ENCODE data around the gene PSEN2. TPM values are rescaled to one million over a fixed set of nuclear protein-coding genes. Genes with fewer than 3 reads are reported as not detected.

Gene PSEN2
- total and polyA plus RNA-seq, 2 experiments from 2014 or later: 12.9 to 14.3 TPM

DNA sequence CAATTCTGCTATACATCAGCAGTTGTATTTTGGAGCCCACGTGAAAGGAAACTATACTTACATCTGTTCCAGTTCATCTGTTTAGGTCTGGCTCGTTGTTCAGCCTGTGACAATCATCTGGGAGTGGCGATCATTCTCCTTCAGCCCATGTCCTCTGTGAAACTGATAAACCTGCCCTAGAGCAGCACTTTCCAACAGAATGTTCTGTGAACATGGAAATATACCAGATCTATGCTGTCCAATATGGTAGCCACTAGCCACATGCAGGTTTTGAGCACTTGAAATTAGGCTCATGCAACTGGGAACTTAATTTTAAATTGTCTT, 45.2 kb downstream of the PSEN2 start:
- Histone ChIP-seq H3K4me1 (ENCODE audit: insufficient read depth) (no peaks in the 10 kb centered on the region), H3K27ac (no peak overlapping the region), H2AFZ (no peak overlapping the region), H3K79me2 (no peaks in the 10 kb centered on the region), H3K9me3 (ENCODE audit: low read depth) (no peaks in the 10 kb centered on the region), H3K4me2 (no peak overlapping the region), H3K9me2 (replicated peaks; ENCODE audit: insufficient read depth) (no peaks in the 10 kb centered on the region), H3K27me3 (no peaks in the 10 kb centered on the region), H4K20me1 (ENCODE audit: insufficient read depth, poor library complexity, severe bottlenecking) (no peaks in the 10 kb centered on the region), H3K36me3 (replicated peaks; ENCODE audit: insufficient read depth, low read depth) (no peaks in the 10 kb centered on the region), H3K4me3 (no peak overlapping the region)
- TF ChIP-seq EZH2 (IDR thresholded peaks at IDR 0.05; ENCODE audit: borderline replicate concordance): no peak
- TF ChIP-seq, protein P1, sequence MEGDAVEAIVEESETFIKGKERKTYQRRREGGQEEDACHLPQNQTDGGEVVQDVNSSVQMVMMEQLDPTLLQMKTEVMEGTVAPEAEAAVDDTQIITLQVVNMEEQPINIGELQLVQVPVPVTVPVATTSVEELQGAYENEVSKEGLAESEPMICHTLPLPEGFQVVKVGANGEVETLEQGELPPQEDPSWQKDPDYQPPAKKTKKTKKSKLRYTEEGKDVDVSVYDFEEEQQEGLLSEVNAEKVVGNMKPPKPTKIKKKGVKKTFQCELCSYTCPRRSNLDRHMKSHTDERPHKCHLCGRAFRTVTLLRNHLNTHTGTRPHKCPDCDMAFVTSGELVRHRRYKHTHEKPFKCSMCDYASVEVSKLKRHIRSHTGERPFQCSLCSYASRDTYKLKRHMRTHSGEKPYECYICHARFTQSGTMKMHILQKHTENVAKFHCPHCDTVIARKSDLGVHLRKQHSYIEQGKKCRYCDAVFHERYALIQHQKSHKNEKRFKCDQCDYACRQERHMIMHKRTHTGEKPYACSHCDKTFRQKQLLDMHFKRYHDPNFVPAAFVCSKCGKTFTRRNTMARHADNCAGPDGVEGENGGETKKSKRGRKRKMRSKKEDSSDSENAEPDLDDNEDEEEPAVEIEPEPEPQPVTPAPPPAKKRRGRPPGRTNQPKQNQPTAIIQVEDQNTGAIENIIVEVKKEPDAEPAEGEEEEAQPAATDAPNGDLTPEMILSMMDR (IDR thresholded peaks at IDR 0.05; ENCODE audit: poor library complexity): no peak
- TF ChIP-seq EZH2phosphoT487 (IDR thresholded peaks at IDR 0.05; ENCODE audit: low read depth, severe bottlenecking, unreplicated experiment): no peak
- no peak for DNase-seq (ENCODE audit: low spot score)
- WGBS (ENCODE audit: low lambda C conversion rate, missing lambda C conversion rate): 84% methylated on average over 3 of the region's 3 CpGs

DNA sequence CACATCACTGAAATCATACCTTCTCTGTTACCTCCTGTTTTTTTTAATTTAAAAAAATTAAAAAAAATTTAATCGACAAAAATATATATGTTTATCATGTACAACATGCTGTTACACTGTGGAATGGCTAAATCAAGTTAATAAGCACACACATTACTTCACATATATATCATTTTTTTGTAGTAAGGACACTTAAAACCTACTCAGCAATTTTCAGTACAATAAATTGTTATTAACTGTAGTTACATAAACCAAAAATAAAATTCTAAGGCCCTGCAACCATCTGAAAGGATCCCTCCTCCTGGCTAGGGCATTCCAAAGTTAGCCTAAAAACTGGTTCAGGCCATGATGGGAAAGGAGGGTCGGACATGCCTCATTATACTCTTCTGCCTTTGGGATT, 46.1 kb downstream of the PSEN2 start:
- no peak for TF ChIP-seq EZH2 (IDR thresholded peaks at IDR 0.05; ENCODE audit: borderline replicate concordance)
- TF ChIP-seq EZH2phosphoT487 (IDR thresholded peaks at IDR 0.05; ENCODE audit: low read depth, severe bottlenecking, unreplicated experiment): no peak
- TF ChIP-seq, protein P1 (IDR thresholded peaks at IDR 0.05; ENCODE audit: poor library complexity): no peak
- Histone ChIP-seq H3K36me3 (replicated peaks; ENCODE audit: insufficient read depth, low read depth) (no peaks in the 10 kb centered on the region), H3K27ac (no peak overlapping the region), H2AFZ (no peak overlapping the region), H4K20me1 (ENCODE audit: insufficient read depth, poor library complexity, severe bottlenecking) (no peaks in the 10 kb centered on the region), H3K4me1 (ENCODE audit: insufficient read depth) (no peaks in the 10 kb centered on the region), H3K27me3 (no peaks in the 10 kb centered on the region), H3K9me2 (replicated peaks; ENCODE audit: insufficient read depth) (no peaks in the 10 kb centered on the region), H3K4me3 (no peak overlapping the region), H3K4me2 (no peak overlapping the region), H3K9me3 (ENCODE audit: low read depth) (no peaks in the 10 kb centered on the region), H3K79me2 (no peaks in the 10 kb centered on the region)
- DNase-seq (ENCODE audit: low spot score): no peak
- WGBS (ENCODE audit: low lambda C conversion rate, missing lambda C conversion rate): 96% methylated on average over 2 of the region's 2 CpGs

DNA sequence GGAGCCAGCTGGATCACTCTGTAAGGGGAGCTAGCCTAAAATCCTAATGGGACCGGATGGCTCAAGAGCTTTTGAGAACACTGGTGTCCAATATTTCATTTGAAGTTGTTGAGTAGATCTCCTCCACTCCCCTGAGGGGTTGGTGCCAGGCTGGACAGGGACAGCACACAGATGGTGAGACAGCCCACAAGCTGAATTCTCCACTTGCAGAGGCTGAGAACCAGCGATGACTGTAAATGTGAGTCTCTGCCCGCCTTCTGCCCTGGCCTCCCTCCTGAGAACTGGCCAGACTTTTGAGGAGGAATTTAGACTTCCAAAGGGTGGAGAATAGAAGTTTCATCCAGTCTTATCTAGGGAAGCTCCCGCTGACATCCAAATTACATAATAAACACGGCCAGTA, 49.2 kb downstream of the PSEN2 start:
- Histone ChIP-seq H3K4me1 (ENCODE audit: insufficient read depth) (no peaks in the 10 kb centered on the region), H3K27me3 (no peaks in the 10 kb centered on the region), H3K9me3 (ENCODE audit: low read depth) (no peaks in the 10 kb centered on the region), H3K79me2 (no peaks in the 10 kb centered on the region), H3K36me3 (replicated peaks; ENCODE audit: insufficient read depth, low read depth) (no peaks in the 10 kb centered on the region), H2AFZ (no peak overlapping the region), H3K27ac (no peak overlapping the region), H3K9me2 (replicated peaks; ENCODE audit: insufficient read depth) (no peaks in the 10 kb centered on the region), H3K4me3 (no peak overlapping the region), H3K4me2 (no peak overlapping the region), H4K20me1 (ENCODE audit: insufficient read depth, poor library complexity, severe bottlenecking) (no peaks in the 10 kb centered on the region)
- no peak for TF ChIP-seq EZH2phosphoT487 (IDR thresholded peaks at IDR 0.05; ENCODE audit: low read depth, severe bottlenecking, unreplicated experiment)
- TF ChIP-seq, protein P1 (IDR thresholded peaks at IDR 0.05; ENCODE audit: poor library complexity): no peak
- no peak for TF ChIP-seq EZH2 (IDR thresholded peaks at IDR 0.05; ENCODE audit: borderline replicate concordance)
- no peak for DNase-seq (ENCODE audit: low spot score)
- WGBS (ENCODE audit: low lambda C conversion rate, missing lambda C conversion rate): 89% methylated on average over 5 of the region's 5 CpGs

GRCh38 chr1:226919995-226920394, 49.6 kb downstream of the PSEN2 start:
- Histone ChIP-seq H3K36me3 (replicated peaks; ENCODE audit: insufficient read depth, low read depth) (no peaks in the 10 kb centered on the region), H3K4me1 (ENCODE audit: insufficient read depth) (no peaks in the 10 kb centered on the region), H3K4me2 (no peak overlapping the region), H3K27me3 (no peaks in the 10 kb centered on the region), H3K9me3 (ENCODE audit: low read depth) (no peaks in the 10 kb centered on the region), H3K4me3 (no peak overlapping the region), H3K9me2 (replicated peaks; ENCODE audit: insufficient read depth) (no peaks in the 10 kb centered on the region), H4K20me1 (ENCODE audit: insufficient read depth, poor library complexity, severe bottlenecking) (no peaks in the 10 kb centered on the region), H3K79me2 (no peaks in the 10 kb centered on the region), H3K27ac (no peak overlapping the region), H2AFZ (no peak overlapping the region)
- TF ChIP-seq EZH2 (IDR thresholded peaks at IDR 0.05; ENCODE audit: borderline replicate concordance) (no peak), EZH2phosphoT487 (IDR thresholded peaks at IDR 0.05; ENCODE audit: low read depth, severe bottlenecking, unreplicated experiment) (no peak)
- TF ChIP-seq, protein P1 (IDR thresholded peaks at IDR 0.05; ENCODE audit: poor library complexity): no peak
- WGBS (ENCODE audit: low lambda C conversion rate, missing lambda C conversion rate): 93% methylated on average over 1 of the region's 1 CpG
- no peak for DNase-seq (ENCODE audit: low spot score)

All from hepatocyte (in vitro differentiated cells).